GM19043 (cell line): ENCODE results near the gene CLIP2.
"Not testable (repeated sequence)": the region's sequence is repeated elsewhere in the genome, so short reads cannot be mapped to it uniquely, and the experiment has no call there.

Experiments
- ATAC-seq: cut with Tn5 transposase; IDR thresholded peaks from one replicate; pipeline ENCODE4 v1.9.1; 2021; ENCODE audit warnings: low read depth; ENCODE audit not compliant: unreplicated experiment

The CLIP2 gene

DNA sequence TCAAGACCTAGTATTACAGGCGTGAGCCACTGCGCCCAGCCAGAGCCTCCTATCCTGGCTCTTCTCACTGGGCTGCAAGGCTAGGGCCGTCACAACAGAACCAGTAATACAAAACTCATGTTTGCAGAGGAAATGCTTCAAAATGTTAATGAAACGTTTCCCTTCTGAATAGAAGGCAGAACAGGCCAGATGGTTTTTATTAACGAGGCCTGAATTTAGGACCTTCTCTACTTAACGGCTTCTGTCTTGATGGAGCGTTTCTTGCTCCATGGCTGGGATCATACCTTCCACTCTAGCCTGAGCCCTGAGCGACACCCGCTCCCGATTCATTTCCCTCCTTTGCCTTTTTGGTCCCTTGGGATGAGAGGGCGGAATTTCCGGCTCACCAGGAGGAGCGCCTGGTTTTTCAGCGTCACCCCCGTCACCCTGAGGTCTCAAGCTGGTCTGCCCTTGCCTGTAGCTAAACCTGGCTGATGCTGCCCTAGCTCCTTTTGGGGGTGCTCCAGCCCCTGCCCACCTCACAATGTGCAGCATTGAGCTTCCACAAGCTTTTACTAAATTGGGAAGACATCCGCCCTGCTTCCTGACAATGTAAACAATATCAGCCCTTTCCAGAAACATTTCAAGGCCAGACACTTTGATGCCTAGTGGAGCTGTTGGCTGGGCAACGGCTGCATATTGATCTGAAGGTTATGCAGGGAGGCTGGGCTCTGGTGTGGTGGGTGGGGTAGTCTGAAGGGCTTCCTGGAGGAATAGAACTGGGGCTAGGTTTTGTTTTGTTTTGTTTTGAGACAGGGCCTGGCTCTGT is 5.2 kb downstream of the CLIP2 start:
- no peak for ATAC-seq

DNA sequence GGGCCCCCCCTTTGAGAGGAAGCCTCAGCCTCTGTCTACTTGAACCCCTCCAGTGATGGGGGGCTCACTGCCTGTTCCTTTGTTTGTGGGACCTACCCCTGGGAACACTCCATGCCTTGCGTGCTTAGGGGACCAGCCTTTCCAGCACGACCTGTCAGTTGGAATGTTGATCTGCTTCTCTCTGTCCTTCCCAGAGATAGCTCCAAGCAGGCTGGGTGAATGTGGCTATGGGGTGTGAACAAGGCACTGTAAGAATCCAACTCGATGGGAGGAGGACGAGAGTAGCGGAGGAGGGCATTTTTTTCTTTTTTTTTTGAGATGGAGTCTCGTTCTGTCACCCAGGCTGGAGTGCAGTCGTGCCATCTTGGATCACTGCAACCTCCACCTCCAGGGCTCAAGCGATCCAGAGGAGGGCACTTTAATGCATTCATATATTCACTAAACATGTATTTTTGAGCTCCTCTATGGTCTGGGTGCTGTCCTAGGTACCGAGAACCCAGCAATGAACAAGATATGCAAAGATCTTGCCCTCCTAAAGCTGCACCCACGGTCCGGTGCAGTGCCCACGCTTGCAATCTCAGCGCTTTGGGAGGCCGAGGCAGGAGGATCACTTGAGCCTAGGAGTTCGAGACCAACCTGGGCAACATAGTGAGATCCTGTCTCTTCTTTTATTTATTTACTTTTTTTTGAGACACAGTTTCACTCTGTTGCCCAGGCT is 8.5 kb downstream of the CLIP2 start:
- no peak for ATAC-seq

DNA sequence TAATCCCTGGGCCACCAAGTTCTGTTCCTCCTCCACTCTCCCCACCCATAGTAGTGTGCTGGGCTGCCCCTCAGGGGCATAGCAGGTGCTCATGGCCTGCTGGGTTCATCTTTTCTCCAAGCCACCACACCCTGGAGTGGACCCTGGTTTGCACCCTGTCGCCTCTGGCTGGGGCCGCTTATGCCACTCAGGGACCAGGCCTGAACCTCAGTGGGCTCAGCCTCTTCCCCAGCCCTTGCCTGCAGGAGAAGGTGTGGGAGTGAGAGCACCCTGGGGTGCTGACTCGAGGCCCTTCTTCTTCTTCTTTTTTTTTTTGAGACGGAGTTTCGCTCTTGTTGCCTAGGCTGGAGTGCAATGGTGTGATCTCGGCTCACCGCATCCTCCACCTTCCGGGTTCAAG is 10.2 kb downstream of the CLIP2 start:
- no peak for ATAC-seq

DNA sequence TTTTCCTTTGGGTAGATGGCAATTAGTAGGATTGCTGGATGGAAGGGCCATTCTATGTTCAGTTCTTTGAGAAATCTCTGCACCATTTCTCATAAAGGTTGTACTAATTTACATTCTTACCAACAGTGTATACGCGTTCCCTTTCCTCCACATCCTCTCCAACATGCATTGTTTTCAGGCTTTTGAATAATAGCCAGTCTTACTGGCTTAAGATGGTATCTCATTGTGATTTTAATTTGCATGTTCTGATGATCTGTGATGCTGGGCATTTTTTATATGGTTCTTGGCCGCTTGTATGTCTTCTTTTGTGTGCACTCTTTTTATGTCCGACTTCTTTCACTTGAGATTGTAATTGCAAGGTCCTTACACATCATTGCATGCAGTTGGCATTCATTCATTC is 11.7 kb downstream of the CLIP2 start:
- no peak for ATAC-seq

DNA sequence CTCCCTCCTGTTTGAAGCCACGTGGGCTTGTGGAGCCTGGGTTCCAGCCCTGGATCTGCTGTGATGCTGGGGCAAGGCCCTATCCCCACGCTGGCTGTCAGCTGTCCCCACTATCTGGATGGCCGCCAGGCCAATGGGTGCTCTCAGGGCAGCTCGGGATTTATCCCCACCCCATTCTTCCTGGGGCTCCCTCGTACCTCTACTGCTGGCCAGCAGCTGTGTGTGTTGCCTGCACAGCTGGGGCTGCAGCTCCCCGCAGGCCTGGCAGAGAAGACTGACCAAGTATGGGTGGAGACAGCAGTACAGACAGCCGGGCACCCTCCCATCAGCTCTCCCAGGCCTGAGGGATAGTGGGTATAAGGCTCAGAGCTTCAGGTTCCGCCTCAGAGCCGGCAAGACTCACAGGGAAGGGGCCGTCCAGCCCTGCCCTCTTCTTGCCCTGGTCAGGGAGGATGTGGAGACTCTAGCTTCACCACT is 13.6 kb downstream of the CLIP2 start:
- ATAC-seq: no peak

DNA sequence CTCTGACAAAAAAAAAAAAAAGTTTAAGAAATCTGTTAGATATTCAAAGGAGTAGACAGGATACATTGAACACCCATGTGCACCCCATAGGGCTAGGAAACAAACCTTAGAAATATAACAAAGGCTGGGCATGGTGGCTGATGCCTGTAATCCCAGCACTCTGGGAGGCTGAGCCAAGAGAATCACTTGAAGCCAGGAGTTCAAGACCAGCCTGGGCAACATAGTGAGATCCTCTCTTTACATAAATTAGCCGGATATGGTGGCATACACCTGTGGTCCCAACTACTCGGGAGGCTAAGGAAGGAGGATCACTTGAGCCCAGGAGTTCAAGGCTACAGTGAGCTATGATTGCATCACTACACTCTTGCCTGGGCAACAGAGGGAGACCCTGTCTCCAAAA is 15.3 kb downstream of the CLIP2 start:
- ATAC-seq: no peak

DNA sequence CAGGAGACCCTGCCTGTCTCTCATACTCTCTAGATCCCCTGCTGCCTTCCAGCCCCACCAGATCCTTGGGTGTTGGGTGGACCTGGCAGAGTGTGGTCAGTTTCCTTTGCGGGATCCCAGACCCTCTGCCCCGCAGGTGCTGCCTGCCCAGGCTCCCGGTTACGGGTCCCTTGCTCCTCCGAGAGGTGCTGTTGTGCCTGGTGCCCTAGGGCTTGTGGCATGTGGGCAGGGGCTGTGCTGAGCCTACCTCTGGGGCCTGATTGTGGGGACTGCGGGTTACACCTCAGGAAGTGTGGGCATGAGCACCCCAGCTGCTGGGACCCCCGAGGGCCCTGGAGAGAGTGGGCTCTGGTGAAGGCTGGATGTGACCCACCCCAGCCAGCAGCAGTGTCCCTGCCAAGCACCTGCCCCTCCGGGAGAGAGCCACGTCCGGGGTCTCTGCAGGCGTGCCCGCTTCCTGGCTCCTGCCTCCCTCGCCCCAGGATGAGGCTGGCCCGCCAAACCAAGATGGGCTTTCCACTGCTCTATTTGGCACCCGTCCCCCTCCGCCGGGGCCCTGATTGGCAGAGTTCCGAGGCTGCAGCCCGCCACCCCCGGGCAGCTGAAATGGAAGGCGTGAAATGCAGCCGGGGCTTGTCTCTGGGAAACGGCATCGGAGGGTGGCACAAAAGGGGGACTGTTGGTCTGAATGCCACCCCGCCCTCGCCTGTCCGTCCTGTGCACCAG is 17.0 kb downstream of the CLIP2 start:
- ATAC-seq: no peak

DNA sequence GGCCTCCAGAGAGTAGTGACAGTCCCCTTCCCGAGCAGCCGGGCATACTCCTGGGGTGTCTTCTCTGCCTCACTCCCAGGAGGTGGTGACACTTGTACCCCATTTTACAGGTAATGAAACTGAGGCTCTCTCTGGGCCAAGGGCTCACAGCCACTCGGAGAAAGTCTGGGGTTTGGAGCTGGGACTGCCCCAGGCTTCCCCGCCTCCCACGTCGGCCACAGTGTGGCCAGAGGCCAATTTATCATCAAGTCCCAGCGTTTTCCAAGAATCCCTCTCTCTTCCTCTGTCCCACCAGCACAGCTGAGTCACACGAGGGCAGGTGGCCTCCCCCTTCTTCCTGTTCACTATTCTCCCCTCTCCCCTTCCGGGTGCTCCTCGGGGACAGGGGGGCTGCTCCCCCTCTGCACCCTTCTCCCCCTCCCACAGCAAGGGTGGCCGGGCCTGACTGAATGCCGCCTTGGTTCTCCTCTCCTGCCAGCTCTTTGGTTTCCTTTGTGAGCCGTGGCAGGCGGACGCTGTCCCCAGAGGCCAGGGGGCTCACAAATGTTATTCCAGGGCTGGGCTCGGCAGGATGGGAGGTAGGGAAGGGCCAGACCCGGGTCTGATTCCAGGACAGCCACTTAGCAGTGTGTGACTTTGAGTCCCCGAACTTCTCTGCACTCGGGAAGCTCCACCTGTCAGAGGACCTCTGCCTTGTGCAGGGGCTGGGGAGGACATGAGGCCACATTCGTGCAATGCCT is 17.7 kb downstream of the CLIP2 start:
- no peak for ATAC-seq

DNA sequence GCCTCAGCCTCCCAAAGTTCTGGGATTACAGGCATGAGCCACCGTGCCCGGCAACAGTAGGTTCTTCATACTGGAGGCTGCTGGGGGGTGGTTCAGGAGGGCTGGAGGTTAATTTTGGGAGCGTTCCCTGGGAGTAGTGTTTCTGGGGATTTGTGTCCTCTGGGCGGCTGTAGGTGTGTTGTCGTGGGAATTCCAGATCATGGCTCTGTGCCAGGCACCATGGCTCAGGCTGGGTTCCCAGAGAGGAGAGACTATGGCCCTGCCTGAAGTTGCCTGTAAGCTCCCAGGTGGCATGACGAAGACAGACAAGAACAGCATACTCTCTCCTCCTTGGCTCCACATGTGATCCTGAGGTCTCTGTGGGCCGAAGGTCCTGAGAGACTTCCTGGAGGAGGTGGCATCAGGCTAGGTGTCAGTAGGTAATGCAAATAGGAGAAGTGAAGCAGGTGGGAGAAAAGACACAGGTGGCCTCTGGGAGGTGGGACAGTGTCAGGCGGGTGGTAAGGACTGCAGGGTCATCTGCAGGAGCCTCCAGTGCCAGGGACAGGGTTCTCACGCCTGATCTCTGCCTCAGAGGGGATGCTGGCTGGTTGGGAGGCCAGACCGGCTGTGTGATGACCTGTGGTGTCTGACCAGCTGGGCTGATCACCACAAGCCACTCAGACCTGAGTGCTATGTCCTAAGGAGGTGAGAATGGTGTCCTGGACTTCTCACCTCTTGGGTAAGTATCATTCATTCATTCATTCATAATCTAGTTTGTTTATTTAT is 18.7 kb downstream of the CLIP2 start:
- no peak for ATAC-seq

DNA sequence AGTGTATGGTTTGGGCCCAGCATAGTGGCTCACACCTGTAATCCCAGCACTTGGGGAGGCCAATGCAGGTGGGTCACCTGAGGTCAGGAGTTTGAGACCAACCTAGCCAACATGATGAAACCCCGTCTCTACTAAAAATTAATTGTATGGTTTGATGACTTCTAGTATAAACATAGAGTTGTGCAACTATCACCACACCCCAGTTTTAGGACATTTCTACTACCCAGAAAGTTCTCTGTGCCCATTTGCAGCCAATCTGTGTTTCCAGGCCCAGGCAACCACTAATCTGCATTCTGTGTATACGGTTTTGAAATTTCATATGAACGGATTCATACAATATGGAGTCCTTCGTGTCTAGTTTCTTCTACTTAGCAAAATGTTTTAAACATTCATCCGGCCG is 20.0 kb downstream of the CLIP2 start:
- ATAC-seq: no peak

DNA sequence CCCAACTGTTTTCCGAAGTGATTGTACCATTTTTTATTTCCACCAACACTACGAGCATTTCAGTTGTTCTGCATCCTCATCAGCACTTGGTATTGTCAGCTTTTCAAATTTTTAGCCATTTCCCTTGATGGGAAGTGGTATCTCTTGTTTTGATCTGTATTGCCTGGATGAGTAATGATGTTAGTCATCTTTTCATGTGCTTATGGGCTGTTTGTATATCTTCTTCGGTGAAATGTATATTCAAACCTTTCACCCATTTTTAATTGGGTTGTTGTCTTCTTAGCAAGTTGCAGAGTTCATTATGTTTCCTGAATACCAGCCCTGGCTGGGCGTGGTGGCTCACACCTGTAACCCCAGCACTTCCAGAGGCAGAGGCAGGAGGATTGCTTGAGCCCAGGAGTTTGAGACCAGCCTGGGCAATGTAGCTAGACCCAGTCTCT is 22.1 kb downstream of the CLIP2 start:
- no peak for ATAC-seq

DNA sequence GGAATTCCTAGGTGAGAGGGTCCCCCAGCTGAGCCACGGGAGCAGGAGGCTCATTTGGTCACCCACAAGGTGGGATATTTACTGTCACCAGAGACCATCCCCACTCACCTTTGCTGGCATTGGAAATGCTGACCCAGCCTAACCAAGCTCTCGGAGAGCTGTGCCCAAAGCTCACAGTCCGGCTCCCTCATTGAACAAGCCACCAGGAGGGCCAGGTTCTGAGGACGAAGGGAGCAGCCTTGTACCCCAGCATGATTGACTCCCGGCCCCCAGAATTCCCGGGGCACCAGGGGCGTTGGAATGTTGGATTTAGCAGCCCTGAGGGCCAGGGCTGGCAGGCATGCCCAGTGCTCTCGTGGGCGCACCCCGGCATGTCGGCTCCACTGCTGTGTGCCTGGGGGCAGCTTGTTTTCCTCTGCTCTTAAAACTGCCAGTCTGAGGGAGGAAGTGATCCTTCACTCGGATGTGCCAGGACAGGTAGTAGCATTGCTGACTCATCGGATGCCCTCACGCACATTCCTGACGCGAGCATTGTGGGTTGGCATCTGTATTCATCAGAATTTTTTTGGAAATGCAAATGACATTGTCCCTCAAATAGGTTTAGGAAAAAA is 23.3 kb downstream of the CLIP2 start:
- ATAC-seq: no peak

DNA sequence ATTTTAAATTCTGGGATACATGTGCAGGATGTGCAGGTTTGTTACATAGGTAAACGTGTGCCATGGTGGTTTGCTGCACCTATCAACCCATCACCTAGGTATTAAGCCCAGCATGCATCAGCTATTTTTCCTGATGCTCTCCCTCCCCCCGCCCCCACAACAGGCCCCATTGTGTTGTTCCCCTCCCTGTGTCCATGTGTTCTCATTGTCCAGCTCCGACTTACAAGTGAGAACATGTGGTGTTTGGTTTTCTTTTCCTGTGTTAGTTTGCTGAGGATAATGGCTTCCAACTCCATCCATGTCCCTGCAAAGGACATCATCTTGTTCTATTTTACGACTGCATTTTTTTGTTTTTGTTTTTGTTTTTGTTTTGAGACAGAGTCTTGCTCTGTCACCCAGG is 26.7 kb downstream of the CLIP2 start:
- not testable (repeated sequence) for ATAC-seq

DNA sequence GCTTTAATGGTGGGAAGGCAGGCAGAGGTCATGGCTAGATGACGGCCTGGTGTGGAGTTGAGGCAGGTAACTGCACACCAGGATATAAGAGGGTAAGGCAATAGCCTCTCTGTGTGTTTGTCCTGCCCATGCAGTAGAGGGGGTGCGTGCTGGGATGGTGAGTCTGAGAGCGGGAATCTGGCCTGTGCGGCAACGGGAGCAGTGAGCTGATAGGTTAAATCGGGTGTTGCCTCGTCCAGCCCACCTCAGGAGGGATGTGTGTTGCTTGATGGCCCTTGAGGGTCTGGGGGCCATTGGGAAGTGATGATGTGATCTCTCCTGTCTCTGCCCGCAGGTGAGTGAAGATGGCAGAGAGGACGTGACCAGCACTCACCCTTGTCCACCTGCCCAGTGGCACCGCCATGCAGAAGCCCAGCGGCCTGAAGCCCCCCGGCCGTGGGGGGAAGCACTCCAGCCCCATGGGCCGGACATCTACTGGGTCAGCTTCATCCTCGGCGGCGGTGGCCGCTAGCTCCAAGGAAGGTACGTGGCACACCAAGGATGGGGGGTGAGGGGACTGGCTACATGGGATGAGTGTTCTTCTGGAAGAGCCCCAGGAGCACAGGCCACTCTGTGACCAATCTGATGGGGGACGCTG is 28.1 kb downstream of the CLIP2 start:
- ATAC-seq: no peak

DNA sequence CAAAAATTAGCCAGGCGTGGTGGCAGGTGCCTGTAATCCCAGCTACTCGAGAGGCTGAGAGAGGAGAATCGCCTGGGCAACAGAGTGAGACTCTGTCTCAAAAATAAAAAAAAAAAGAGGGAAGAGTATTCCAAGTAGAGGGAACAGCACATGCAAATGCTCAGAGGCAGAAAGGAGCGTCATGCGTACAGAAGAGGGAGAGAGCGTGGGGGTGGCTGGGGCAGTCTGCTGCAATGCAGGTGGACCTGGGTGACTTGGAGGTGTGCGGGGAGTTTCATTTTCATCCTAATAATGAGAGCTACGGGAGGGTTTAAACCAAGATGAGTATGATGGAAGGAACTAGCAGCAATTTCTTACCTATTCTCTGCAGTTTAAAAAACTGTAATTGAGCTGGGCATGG is 28.8 kb downstream of the CLIP2 start:
- ATAC-seq: no peak

DNA sequence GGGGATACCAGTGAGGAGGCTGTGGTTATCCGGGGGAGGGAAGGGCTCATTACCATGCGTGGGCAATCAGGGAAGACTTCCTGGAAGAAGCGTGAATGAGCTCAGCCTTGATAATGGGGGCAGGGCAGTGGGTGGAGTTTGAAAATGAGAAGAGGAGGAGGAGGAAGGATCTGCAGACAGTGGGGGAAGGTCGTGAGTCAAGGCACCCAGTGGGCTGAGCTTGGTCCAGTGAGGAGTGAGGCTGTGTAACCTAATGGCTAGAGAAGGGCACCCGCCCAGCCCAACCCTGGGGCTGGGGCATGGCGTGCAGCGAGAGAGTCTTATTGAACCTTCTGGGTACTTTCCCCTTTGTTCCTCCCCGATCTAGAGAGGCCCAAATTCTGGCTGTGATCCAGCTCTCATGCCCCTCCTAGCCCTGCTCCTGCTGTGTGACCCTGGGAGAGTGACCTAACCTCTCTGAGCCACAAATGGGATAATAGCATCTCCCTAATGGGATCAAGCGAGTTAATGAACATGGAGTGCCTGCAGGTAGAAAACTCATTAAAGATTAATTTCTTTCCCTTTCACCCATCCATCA is 31.5 kb downstream of the CLIP2 start:
- no peak for ATAC-seq

DNA sequence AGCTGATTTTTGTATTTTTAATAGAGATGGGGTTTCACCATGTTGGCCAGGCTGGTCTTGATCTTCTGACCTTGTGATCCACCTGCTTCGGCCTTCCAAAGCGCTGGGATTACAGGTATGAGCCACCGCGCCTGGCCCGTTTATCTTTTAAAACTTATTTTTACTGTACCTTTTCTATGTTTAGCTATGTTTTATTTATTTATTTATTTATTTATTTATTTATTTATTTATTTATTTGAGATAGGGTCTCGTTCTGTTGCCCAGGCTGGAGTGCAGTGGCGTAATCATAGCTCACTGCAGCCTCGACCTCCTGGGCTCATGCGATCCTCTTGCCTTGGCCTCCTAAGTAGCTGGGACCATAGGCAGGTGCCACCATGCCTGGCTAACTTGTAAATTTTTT is 33.7 kb downstream of the CLIP2 start:
- not testable (repeated sequence) for ATAC-seq

DNA sequence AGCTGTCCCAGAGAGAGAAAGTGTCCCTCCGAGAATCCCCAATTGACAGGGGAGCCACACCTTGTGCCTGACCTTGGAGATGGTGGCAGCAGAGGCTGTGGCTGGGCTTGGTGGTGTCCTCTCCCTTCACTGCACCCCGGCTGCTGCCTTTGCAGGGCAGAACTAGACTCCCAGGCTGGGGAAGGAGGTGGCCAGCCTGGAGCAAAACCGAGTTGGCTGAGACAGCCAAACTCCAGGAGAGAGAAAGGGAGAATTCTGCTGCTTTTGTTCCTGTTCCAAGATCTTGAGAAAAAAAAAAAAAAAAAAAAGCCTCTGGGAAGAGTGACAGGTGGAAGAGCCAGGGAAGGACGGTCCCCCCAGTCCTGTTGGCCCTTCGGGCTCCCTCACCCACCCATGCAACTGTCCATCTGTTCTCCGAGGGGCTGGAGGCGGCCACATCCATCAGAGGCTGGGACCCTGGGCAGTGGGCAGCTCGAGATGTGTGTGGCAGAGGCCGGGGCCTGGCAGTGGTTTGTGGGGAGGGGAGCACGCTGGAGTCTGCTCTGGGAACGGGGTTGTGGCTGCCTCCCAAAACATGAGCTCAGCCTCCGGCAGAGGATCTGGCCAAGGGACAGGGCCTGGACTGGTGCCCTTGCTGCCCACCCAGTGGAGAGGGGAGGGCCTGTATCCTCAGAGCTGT is 35.5 kb downstream of the CLIP2 start:
- no peak for ATAC-seq
